Endothelial cell of umbilical vein (primary cell): Measurements from ENCODE around the gene TFG. TPM values are rescaled to one million over a fixed set of nuclear protein-coding genes. Genes with fewer than 3 reads are reported as not detected.

Experiments used
- BruUV-seq: library from RNA; stranded (reverse); fragments of 400-500 nt; replicated peaks from 2 replicates; lab custom pipeline; 2021; lab: Mats Ljungman, UMichigan
- CTCF ChIA-PET: fragments of 300-600, 350-600 bp; sonication (Branson Sonifier 250); formaldehyde crosslinking; loops from one replicate; lab custom pipeline; 2021; ENCODE audit warnings: antibody characterized with exemption, inconsistent platforms; lab: Charles Lee
- POLR2A ChIA-PET: fragments of 300-600, 350-600 bp; sonication (Branson Sonifier 250); formaldehyde crosslinking; loops from one replicate; lab custom pipeline; 2021; ENCODE audit warnings: antibody characterized with exemption, inconsistent platforms; lab: Charles Lee
- DNase-seq: peaks from one replicate; pipeline ENCODE4 v3.0.0-alpha.2; 2011; ENCODE audit warnings: low read depth, low spot score
- FAIRE-seq: peaks from 2 replicates; lab custom pipeline; 2011; peaks lifted over from hg19 to GRCh38; lab: Jason Lieb, UNC
- H2AFZ ChIP-seq: 2 replicates; pipeline ENCODE4 v1.6.0; 2012; ENCODE audit warnings: low read depth, low read length, control low read depth, inconsistent platforms
- H3K27ac ChIP-seq: 2 replicates; pipeline ENCODE4 v1.5.1; 2011; ENCODE audit warnings: low read depth, mild to moderate bottlenecking, control low read depth, low read length, moderate library complexity; ENCODE audit not compliant: insufficient read depth
- H3K27me3 ChIP-seq, 2 experiments: 2 replicates each; pipeline versions ENCODE4 v1.6.0 to v1.6.1; 2011; ENCODE audit warnings: low read length in 2 of 2, mixed read lengths in 1 of 2; ENCODE audit not compliant: control insufficient read depth in 2 of 2, insufficient read depth in 2 of 2
- H3K36me3 ChIP-seq, 2 experiments: 2 replicates in 1 of 2; 3 replicates in 1 of 2; pipeline ENCODE4 v1.5.1; 2011; ENCODE audit warnings: low read length in 2 of 2, mild to moderate bottlenecking in 1 of 2, moderate library complexity in 1 of 2; ENCODE audit not compliant: control insufficient read depth in 2 of 2, insufficient read depth in 2 of 2; ENCODE audit errors: extremely low read depth in 1 of 2
- H3K4me1 ChIP-seq: 3 replicates; pipeline ENCODE4 v1.5.1; 2011; ENCODE audit warnings: mild to moderate bottlenecking, low read length; ENCODE audit not compliant: control insufficient read depth, insufficient read depth; ENCODE audit errors: extremely low read depth
- H3K4me2 ChIP-seq: 2 replicates; pipeline ENCODE4 v1.6.1; 2011; ENCODE audit warnings: low read length, control low read depth, mixed read lengths; ENCODE audit not compliant: insufficient read depth
- H3K4me3 ChIP-seq, 3 experiments: fragments of 200-600 bp in 1 of 3; sonication (generic), shearing (Covaris generic) in 1 of 3; replicated peaks in 1 of 3; 2 replicates each; pipeline ENCODE4 v1.5.1; 2011 to 2016; ENCODE audit warnings: control low read depth in 3 of 3, low read length in 3 of 3, mild to moderate bottlenecking in 2 of 3, inconsistent platforms in 1 of 3, low read depth in 1 of 3, moderate library complexity in 1 of 3; ENCODE audit not compliant: insufficient read depth in 1 of 3
- H3K79me2 ChIP-seq: 2 replicates; pipeline ENCODE4 v1.6.0; 2012; ENCODE audit warnings: low read length, inconsistent platforms; ENCODE audit not compliant: control insufficient read depth, insufficient read depth
- H3K9ac ChIP-seq: replicated peaks from 2 replicates; pipeline ENCODE3; 2011; ENCODE audit warnings: low read length, control low read depth; ENCODE audit not compliant: insufficient read depth; ENCODE audit errors: extremely low read depth
- H3K9me1 ChIP-seq: replicated peaks from 3 replicates; pipeline ENCODE4 v1.6.0; 2011; ENCODE audit warnings: mild to moderate bottlenecking, low read length; ENCODE audit not compliant: control insufficient read depth, insufficient read depth; ENCODE audit errors: extremely low read depth
- H3K9me3 ChIP-seq: replicated peaks from 2 replicates; pipeline ENCODE4 v1.5.1; 2012; ENCODE audit warnings: low read length, inconsistent platforms; ENCODE audit not compliant: control insufficient read depth, insufficient read depth
- H4K20me1 ChIP-seq: replicated peaks from 2 replicates; pipeline ENCODE3; 2011; ENCODE audit warnings: mild to moderate bottlenecking, low read length; ENCODE audit not compliant: control insufficient read depth, insufficient read depth; ENCODE audit errors: extremely low read depth
- CTCF ChIP-seq, 2 donors: IDR thresholded peaks; 1 replicate in 1 of 2; 2 replicates in 1 of 2; pipeline ENCODE4 v1.5.1; 2011; ENCODE audit warnings: low read length in 2 of 2, mild to moderate bottlenecking in 2 of 2, moderate library complexity in 2 of 2, control low read depth in 1 of 2, inconsistent platforms in 1 of 2, low read depth in 1 of 2; ENCODE audit not compliant: insufficient read depth in 1 of 2; ENCODE audit errors: extremely low read depth in 1 of 2
- FOS ChIP-seq: IDR thresholded peaks from 2 replicates; pipeline ENCODE4 v1.6.1; 2011; ENCODE audit warnings: mild to moderate bottlenecking, low read length, moderate library complexity, borderline replicate concordance; ENCODE audit not compliant: insufficient read depth
- JUN ChIP-seq: IDR thresholded peaks from 2 replicates; pipeline ENCODE4 v1.6.1; 2011; ENCODE audit warnings: borderline replicate concordance, low read depth; ENCODE audit not compliant: insufficient read length, insufficient read depth
- MAX ChIP-seq: IDR thresholded peaks from 2 replicates; pipeline ENCODE4 v1.6.1; 2011; ENCODE audit not compliant: insufficient read depth, insufficient read length
- MYC ChIP-seq: IDR thresholded peaks from one replicate; pipeline ENCODE4 v1.6.1; 2011; ENCODE audit warnings: mild to moderate bottlenecking, low read depth, low read length
- POLR2A ChIP-seq: IDR thresholded peaks from 2 replicates; pipeline ENCODE4 v1.6.1; 2012; ENCODE audit warnings: low read depth, mild to moderate bottlenecking, control low read depth, low read length
- POLR2AphosphoS5 ChIP-seq: IDR thresholded peaks from 2 replicates; pipeline ENCODE4 v1.6.1; 2012; ENCODE audit warnings: low read depth, mild to moderate bottlenecking, control low read depth, low read length, moderate library complexity; ENCODE audit not compliant: insufficient read depth
- dilution Hi-C: fragments of 300-500 bp; cut with MboI; formaldehyde crosslinking; loops from one replicate; pipeline ENCODE4 v1.15.0; 2019; ENCODE audit warnings: low sequenced_read_pairs; ENCODE audit not compliant: extremely low pct_ligation_motif_present
- intact Hi-C: fragments of 100-400 bp; cut with micrococcal nuclease; formaldehyde crosslinking; loops from one replicate; pipeline ENCODE4 v1.10.0; 2022
- polyA plus RNA-seq, 4 experiments: library from polyadenylated mRNA; depleted of rRNA in 3 of 4; stranded (reverse) in 3 of 4; unstranded in 1 of 4; fragments of >200 nt; gene quantifications; 2 replicates each; pipeline versions ENCODE4 v1.2.1 to v1.2.3, GENCODE V29; 2011 to 2012; ENCODE audit warnings: missing spikeins in 1 of 4
- total RNA-seq: library from RNA; stranded (reverse); gene quantifications from 2 replicates; pipeline ENCODE4 v1.2.3, GENCODE V29; 2021

Gene TFG
- total and polyA plus RNA-seq, 2 donors (not counting 3 experiments of a cell fraction or from before 2014, with no cell fraction given) = 106 to 154 TPM

DNA sequence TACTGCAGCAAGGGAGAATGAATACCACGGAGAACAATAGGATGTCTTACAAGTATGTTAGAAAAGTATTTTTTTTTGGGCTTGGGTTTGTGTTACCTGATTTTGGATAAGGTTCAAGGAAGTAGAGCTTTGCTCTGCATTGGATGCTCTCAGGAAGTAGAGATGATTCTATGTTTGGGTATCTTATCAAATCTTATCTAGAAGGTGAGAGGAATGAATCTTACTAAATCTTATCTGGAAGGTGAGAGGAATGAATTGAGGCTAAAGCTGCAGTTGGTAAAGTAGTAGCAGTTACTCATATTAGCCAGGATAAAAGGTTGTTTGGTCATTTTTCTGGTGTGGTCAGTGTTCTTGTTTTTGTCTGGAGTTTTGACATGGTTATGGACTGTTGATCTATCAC, 17.4 kb downstream of the TFG start:
- peaks cover 51% of the 10 kb centered on the region for H3K79me2 ChIP-seq
- dilution Hi-C loops = no loop called here

GRCh38 chr3:100730524-100730923, 21.2 kb downstream of the TFG start:
- Histone ChIP-seq H2AFZ (no peak overlapping the region), H3K9ac (no peak overlapping the region), H3K9me1 (no peaks in the 10 kb centered on the region), H3K4me2 (no peak overlapping the region), H3K79me2 (peaks cover 65% of the 10 kb centered on the region), H3K36me3 (peaks cover 9 to 18% of the 10 kb centered on the region in 2 experiments), H3K4me1 (no peaks in the 10 kb centered on the region), H4K20me1 (no peaks in the 10 kb centered on the region), H3K9me3 (no peaks in the 10 kb centered on the region), H3K4me3 (no peak overlapping the region), H3K27ac (no peak overlapping the region), H3K27me3 (no peaks in the 10 kb centered on the region)
- TF ChIP-seq POLR2AphosphoS5 = no peak
- no peak for TF ChIP-seq POLR2A
- TF ChIP-seq CTCF (IDR thresholded peaks at IDR 0.05; ENCODE audit: extremely low read depth in 1 of 2, insufficient read depth in 1 of 2, low read depth in 1 of 2, low read length in 2 of 2) = no peak
- TF ChIP-seq FOS = no peak
- TF ChIP-seq MYC = no peak
- no peak for TF ChIP-seq JUN
- TF ChIP-seq MAX = no peak
- DNase-seq = peak; percentile 13
- ChIA-PET POLR2A (no interaction called here), CTCF (interaction anchor here (0.5 to 2.2 kb wide), 4 partner anchors 12 to 414 kb away, joined by 3 to 9 read pairs (median 4); no protein-coding TSS in a partner anchor)
- intact Hi-C loops = no loop called here
- dilution Hi-C loops = no loop called here
- no TSS peak for BruUV-seq
- FAIRE-seq = no peak

More for the DNA sequence above, 17.4 kb downstream of the TFG start:
- intact Hi-C loops = no loop called here
- no peaks in the 10 kb centered on the region for H3K9me1 ChIP-seq
- ChIA-PET POLR2A (no interaction called here), CTCF (interaction anchor here (1.3 to 2.2 kb wide), 5 partner anchors 9 to 469 kb away, joined by 3 to 9 read pairs (median 7); no protein-coding TSS in a partner anchor)
- no peak for TF ChIP-seq MAX
- no peak overlapping the region for H3K4me2 ChIP-seq
- no peak overlapping the region for H3K4me3 ChIP-seq
- H3K36me3 ChIP-seq = peaks cover 7 to 25% of the 10 kb centered on the region in 2 experiments
- no peaks in the 10 kb centered on the region for H3K27me3 ChIP-seq
- no peak overlapping the region for H3K27ac ChIP-seq
- H3K9ac ChIP-seq = no peak overlapping the region
- H3K9me3 ChIP-seq = no peaks in the 10 kb centered on the region
- BruUV-seq = no TSS peak
- no peaks in the 10 kb centered on the region for H3K4me1 ChIP-seq
- no peaks in the 10 kb centered on the region for H4K20me1 ChIP-seq
- DNase-seq = no peak
- no peak overlapping the region for H2AFZ ChIP-seq
- FAIRE-seq = no peak
